ENCODE data around the gene HPN. TPM values are rescaled to one million over a fixed set of nuclear protein-coding genes. Genes with fewer than 3 reads are reported as not detected.

HPN gene
- total RNA-seq (2022; extraction: Qiagen RNA extraction; ENCODE audit: low read depth): 0.06 to 0.14 TPM in 2 of 5 replicates, not detected in the others

DNA sequence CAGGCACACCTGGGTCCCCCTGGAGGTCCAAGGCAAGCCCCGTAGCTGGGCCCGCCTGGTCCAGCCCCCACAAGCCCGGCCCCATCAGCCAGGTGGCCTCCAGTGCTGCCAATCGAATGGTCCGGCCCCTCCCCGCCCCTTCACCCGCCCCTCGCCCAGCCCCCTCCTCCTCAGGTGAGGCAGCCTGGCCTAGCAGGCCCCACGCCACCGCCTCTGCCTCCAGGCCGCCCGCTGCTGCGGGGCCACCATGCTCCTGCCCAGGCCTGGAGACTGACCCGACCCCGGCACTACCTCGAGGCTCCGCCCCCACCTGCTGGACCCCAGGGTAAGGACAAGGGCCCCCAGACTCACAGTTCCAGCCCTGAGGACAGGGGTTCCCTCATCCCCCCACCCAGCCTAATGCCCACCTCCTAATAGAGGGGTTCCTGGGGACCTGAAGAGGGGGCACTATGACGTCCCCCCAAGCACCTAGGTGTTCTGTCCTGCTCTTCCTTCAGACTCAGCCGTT is at the start of gene HPN:
TSS of gene HPN (plus strand) at position 174 of the 508 bp plus-strand sequence. CDS start 786 bp downstream, outside the sequence.

DNA sequence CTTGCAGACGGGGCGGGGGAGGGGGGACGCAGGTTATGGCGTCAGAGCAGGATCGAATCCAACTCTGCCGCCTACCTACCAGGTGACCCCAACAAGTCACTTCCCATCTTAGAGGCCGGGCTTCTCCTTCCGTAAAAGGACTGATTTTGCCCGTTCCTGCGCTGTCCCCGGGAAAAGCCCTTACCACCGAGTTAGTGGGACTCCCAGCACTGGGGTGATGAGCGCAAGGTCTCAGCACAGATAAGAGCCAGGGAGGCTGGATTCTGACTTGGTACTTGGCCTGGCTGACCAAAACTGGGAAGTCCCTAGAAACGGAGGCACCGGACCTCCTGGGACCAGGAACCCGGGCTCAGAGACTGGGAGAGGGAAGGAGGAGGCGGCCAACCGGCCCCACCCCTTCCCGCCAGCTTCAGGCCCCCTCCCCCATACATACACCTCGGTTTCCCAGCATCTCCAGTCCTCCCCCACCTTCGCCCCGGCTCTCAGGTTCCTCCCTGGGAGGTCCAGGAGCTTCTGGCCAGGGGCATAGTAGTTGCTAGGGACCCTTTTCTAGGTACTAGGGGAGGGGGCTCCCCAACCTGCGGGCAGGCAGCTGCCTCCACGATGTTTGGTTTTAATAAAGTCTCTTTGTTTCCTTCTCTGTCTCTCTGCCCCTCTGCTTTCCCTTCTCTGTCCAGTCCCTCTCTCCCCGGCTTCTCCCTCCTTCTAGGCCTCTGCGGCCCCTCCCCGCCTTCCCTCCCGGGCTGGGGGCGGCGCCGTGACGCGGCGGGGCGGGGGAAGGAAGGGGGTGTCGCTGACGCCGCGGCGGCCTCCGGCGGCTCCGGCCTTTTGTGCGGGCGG is 41.8 kb upstream of the HPN start, which contains the start of gene GRAMD1A:
TSS of gene GRAMD1A (plus strand) at position 826 of the 840 bp plus-strand sequence. CDS start 156 bp downstream, outside the sequence.

DNA sequence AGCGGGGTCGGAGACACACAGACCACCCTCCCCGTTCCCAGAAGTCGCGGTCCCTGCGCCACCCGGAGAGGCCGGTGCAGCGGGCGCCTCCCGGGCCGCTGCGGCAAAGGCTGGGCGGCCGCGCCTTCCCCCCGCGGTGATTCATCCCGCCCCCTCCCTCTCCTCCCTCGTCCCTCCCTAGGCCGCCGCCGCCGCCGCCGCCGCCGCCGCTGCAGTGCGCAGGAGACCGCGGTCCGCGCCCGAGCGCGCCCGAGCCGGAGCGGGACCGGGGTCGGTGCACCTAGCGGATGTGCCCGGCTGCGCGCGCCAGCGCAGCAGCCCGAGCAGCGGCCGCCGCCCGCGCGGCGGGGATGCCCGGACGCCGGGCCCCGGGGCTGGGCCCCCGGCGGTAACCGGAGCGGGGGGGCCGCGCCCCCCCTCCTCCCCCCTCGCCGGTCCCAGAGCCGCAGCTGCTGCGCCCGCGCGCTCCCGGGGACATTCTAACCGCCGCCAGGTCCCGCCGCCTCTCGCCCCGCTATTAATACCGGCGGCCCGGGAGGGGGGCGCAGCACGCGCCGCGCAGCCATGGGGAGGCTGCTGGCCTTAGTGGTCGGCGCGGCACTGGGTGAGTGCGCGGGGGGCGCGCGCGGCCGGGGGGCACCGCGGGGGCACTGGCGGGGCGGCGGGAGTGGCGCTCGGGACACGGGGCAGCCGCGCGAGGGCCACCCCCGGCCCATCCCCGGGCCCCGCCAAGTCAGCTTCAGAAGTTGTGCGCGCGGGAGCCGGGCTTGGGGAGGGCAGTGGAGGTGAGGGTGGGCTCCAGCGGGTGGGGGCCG is 11.1 kb upstream of the HPN start, which contains the start of gene SCN1B:
TSS of gene SCN1B (plus strand) at position 214 of the 815 bp plus-strand sequence. CDS start at position 565, 351 bp downstream.

DNA sequence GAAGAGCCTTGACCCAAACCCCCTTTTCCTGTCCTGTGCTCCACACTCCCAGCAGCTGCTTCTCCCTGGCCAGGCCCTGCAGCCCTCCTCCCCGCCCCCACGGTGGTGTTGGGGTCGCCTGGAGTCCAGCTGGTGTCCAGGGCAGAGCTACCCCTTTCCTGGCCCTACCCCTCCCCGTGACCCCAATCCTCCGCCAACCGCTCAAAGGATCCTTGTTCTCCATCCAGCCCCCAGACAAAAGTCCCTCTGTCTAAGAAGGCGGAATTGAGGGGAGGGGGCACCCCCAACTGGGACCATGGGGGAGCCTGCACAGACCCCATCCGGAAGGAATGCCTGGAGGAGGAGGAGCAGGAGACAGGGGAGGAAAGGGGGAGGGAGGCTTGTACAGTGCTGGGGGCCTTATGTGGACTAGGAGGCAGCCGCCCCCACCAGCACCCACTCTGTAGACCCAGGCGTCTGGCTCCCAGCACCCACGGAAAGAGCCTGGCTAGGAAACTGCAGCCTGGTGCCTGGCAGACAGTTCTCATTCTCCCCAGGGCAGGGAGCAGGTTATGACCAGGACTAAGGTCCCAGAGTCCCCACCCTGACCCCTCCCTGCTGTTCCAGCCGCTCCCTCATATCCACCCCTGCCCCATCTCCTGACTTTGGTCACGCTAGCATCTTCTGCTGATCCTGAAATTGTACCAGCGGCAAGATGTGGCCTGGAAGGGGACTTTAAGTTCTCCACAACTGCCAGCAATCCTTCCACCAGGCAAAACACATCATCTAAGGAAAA is 73.8 kb downstream of the HPN start, which contains the start of gene FXYD3:
TSS of gene FXYD3 (plus strand) at position 647 of the 775 bp plus-strand sequence. CDS start 3,554 bp downstream, outside the sequence.

Other genes starting within 250 kb of the HPN start
- 4.9 to 6.6 TPM (median 5.6 TPM) in 5 replicates for gene ZNF30, start 114.8 kb upstream of the HPN start, total RNA-seq (2022; extraction: Qiagen RNA extraction; ENCODE audit: low read depth)
- 1.7 to 2.0 TPM (median 2.0 TPM) in 5 replicates for gene ZNF792, start 77.5 kb upstream of the HPN start, total RNA-seq (2022; extraction: Qiagen RNA extraction; ENCODE audit: low read depth)
- 133 to 143 TPM (median 134 TPM) in 5 replicates for gene GRAMD1A, start 41.4 kb upstream of the HPN start, total RNA-seq (2022; extraction: Qiagen RNA extraction; ENCODE audit: low read depth)
- gene SCN1B, start 11.3 kb upstream of the HPN start, total RNA-seq (2022; extraction: Qiagen RNA extraction; ENCODE audit: low read depth): 13.9 to 19.7 TPM (median 17.4 TPM) in 5 replicates
- 0.13 to 0.17 TPM in 2 of 5 replicates, not detected in the others for gene FXYD3, start 74.1 kb downstream of the HPN start, total RNA-seq (2022; extraction: Qiagen RNA extraction; ENCODE audit: low read depth)
- gene LGI4, start 93.3 kb downstream of the HPN start, total RNA-seq (2022; extraction: Qiagen RNA extraction; ENCODE audit: low read depth): 0.09 to 0.31 TPM (median 0.20 TPM) in 4 of 5 replicates, not detected in the other
- not detected in 5 replicates for gene FXYD1, start 97.1 kb downstream of the HPN start, total RNA-seq (2022; extraction: Qiagen RNA extraction; ENCODE audit: low read depth)
- 0.13 to 0.34 TPM (median 0.31 TPM) in 3 of 5 replicates, not detected in the others for gene FXYD7, start 101.5 kb downstream of the HPN start, total RNA-seq (2022; extraction: Qiagen RNA extraction; ENCODE audit: low read depth)
- gene FXYD5, start 113.0 kb downstream of the HPN start, total RNA-seq (2022; extraction: Qiagen RNA extraction; ENCODE audit: low read depth): 192 to 247 TPM (median 204 TPM) in 5 replicates
- gene FAM187B, start 187.0 kb downstream of the HPN start, total RNA-seq (2022; extraction: Qiagen RNA extraction; ENCODE audit: low read depth): not detected in 5 replicates
- 8.0 to 10.9 TPM (median 8.8 TPM) in 5 replicates for gene LSR, start 207.3 kb downstream of the HPN start, total RNA-seq (2022; extraction: Qiagen RNA extraction; ENCODE audit: low read depth)
- gene USF2, start 227.2 kb downstream of the HPN start, total RNA-seq (2022; extraction: Qiagen RNA extraction; ENCODE audit: low read depth): 118 to 169 TPM (median 142 TPM) in 5 replicates
- gene HAMP, start 240.8 kb downstream of the HPN start, total RNA-seq (2022; extraction: Qiagen RNA extraction; ENCODE audit: low read depth): 0.08 to 0.14 TPM in 2 of 5 replicates, not detected in the others